Endothelial cell of umbilical vein (primary cell): Measurements from ENCODE around the gene CACNB1. TPM values are rescaled to one million over a fixed set of nuclear protein-coding genes. Genes with fewer than 3 reads are reported as not detected.

Experiments used
- BruUV-seq: library from RNA; stranded (reverse); fragments of 400-500 nt; replicated peaks from 2 replicates; lab custom pipeline; 2021; lab: Mats Ljungman, UMichigan
- CTCF ChIA-PET: fragments of 300-600, 350-600 bp; sonication (Branson Sonifier 250); formaldehyde crosslinking; loops from one replicate; lab custom pipeline; 2021; ENCODE audit warnings: antibody characterized with exemption, inconsistent platforms; lab: Charles Lee
- POLR2A ChIA-PET: fragments of 300-600, 350-600 bp; sonication (Branson Sonifier 250); formaldehyde crosslinking; loops from one replicate; lab custom pipeline; 2021; ENCODE audit warnings: antibody characterized with exemption, inconsistent platforms; lab: Charles Lee
- DNase-seq: peaks from one replicate; pipeline ENCODE4 v3.0.0-alpha.2; 2011; ENCODE audit warnings: low read depth, low spot score
- FAIRE-seq: peaks from 2 replicates; lab custom pipeline; 2011; peaks lifted over from hg19 to GRCh38; lab: Jason Lieb, UNC
- H2AFZ ChIP-seq: 2 replicates; pipeline ENCODE4 v1.6.0; 2012; ENCODE audit warnings: low read depth, low read length, control low read depth, inconsistent platforms
- H3K27ac ChIP-seq: 2 replicates; pipeline ENCODE4 v1.5.1; 2011; ENCODE audit warnings: low read depth, mild to moderate bottlenecking, control low read depth, low read length, moderate library complexity; ENCODE audit not compliant: insufficient read depth
- H3K27me3 ChIP-seq, 2 experiments: 2 replicates each; pipeline versions ENCODE4 v1.6.0 to v1.6.1; 2011; ENCODE audit warnings: low read length in 2 of 2, mixed read lengths in 1 of 2; ENCODE audit not compliant: control insufficient read depth in 2 of 2, insufficient read depth in 2 of 2
- H3K36me3 ChIP-seq, 2 experiments: 2 replicates in 1 of 2; 3 replicates in 1 of 2; pipeline ENCODE4 v1.5.1; 2011; ENCODE audit warnings: low read length in 2 of 2, mild to moderate bottlenecking in 1 of 2, moderate library complexity in 1 of 2; ENCODE audit not compliant: control insufficient read depth in 2 of 2, insufficient read depth in 2 of 2; ENCODE audit errors: extremely low read depth in 1 of 2
- H3K4me1 ChIP-seq: 3 replicates; pipeline ENCODE4 v1.5.1; 2011; ENCODE audit warnings: mild to moderate bottlenecking, low read length; ENCODE audit not compliant: control insufficient read depth, insufficient read depth; ENCODE audit errors: extremely low read depth
- H3K4me2 ChIP-seq: 2 replicates; pipeline ENCODE4 v1.6.1; 2011; ENCODE audit warnings: low read length, control low read depth, mixed read lengths; ENCODE audit not compliant: insufficient read depth
- H3K4me3 ChIP-seq, 3 experiments: fragments of 200-600 bp in 1 of 3; sonication (generic), shearing (Covaris generic) in 1 of 3; replicated peaks in 1 of 3; 2 replicates each; pipeline ENCODE4 v1.5.1; 2011 to 2016; ENCODE audit warnings: control low read depth in 3 of 3, low read length in 3 of 3, mild to moderate bottlenecking in 2 of 3, inconsistent platforms in 1 of 3, low read depth in 1 of 3, moderate library complexity in 1 of 3; ENCODE audit not compliant: insufficient read depth in 1 of 3
- H3K79me2 ChIP-seq: 2 replicates; pipeline ENCODE4 v1.6.0; 2012; ENCODE audit warnings: low read length, inconsistent platforms; ENCODE audit not compliant: control insufficient read depth, insufficient read depth
- H3K9ac ChIP-seq: replicated peaks from 2 replicates; pipeline ENCODE3; 2011; ENCODE audit warnings: low read length, control low read depth; ENCODE audit not compliant: insufficient read depth; ENCODE audit errors: extremely low read depth
- H3K9me1 ChIP-seq: replicated peaks from 3 replicates; pipeline ENCODE4 v1.6.0; 2011; ENCODE audit warnings: mild to moderate bottlenecking, low read length; ENCODE audit not compliant: control insufficient read depth, insufficient read depth; ENCODE audit errors: extremely low read depth
- H3K9me3 ChIP-seq: replicated peaks from 2 replicates; pipeline ENCODE4 v1.5.1; 2012; ENCODE audit warnings: low read length, inconsistent platforms; ENCODE audit not compliant: control insufficient read depth, insufficient read depth
- H4K20me1 ChIP-seq: replicated peaks from 2 replicates; pipeline ENCODE3; 2011; ENCODE audit warnings: mild to moderate bottlenecking, low read length; ENCODE audit not compliant: control insufficient read depth, insufficient read depth; ENCODE audit errors: extremely low read depth
- EZH2 ChIP-seq: IDR thresholded peaks from 2 replicates; pipeline ENCODE4 v1.6.1; 2012; ENCODE audit warnings: borderline replicate concordance, low read depth, mild to moderate bottlenecking, moderate library complexity, low read length, inconsistent platforms; ENCODE audit not compliant: severe bottlenecking
- FOS ChIP-seq: IDR thresholded peaks from 2 replicates; pipeline ENCODE4 v1.6.1; 2011; ENCODE audit warnings: mild to moderate bottlenecking, low read length, moderate library complexity, borderline replicate concordance; ENCODE audit not compliant: insufficient read depth
- GATA2 ChIP-seq: IDR thresholded peaks from 2 replicates; pipeline ENCODE4 v1.7.0; 2011; ENCODE audit warnings: low read depth, mild to moderate bottlenecking, moderate library complexity, mixed read lengths, low read length; ENCODE audit not compliant: insufficient read length, insufficient read depth
- JUN ChIP-seq: IDR thresholded peaks from 2 replicates; pipeline ENCODE4 v1.6.1; 2011; ENCODE audit warnings: borderline replicate concordance, low read depth; ENCODE audit not compliant: insufficient read length, insufficient read depth
- MYC ChIP-seq: IDR thresholded peaks from one replicate; pipeline ENCODE4 v1.6.1; 2011; ENCODE audit warnings: mild to moderate bottlenecking, low read depth, low read length
- POLR2A ChIP-seq: IDR thresholded peaks from 2 replicates; pipeline ENCODE4 v1.6.1; 2012; ENCODE audit warnings: low read depth, mild to moderate bottlenecking, control low read depth, low read length
- POLR2AphosphoS5 ChIP-seq: IDR thresholded peaks from 2 replicates; pipeline ENCODE4 v1.6.1; 2012; ENCODE audit warnings: low read depth, mild to moderate bottlenecking, control low read depth, low read length, moderate library complexity; ENCODE audit not compliant: insufficient read depth
- dilution Hi-C: fragments of 300-500 bp; cut with MboI; formaldehyde crosslinking; loops from one replicate; pipeline ENCODE4 v1.15.0; 2019; ENCODE audit warnings: low sequenced_read_pairs; ENCODE audit not compliant: extremely low pct_ligation_motif_present
- intact Hi-C: fragments of 100-400 bp; cut with micrococcal nuclease; formaldehyde crosslinking; loops from one replicate; pipeline ENCODE4 v1.10.0; 2022
- polyA plus RNA-seq, 4 experiments: library from polyadenylated mRNA; depleted of rRNA in 3 of 4; stranded (reverse) in 3 of 4; unstranded in 1 of 4; fragments of >200 nt; gene quantifications; 2 replicates each; pipeline versions ENCODE4 v1.2.1 to v1.2.3, GENCODE V29; 2011 to 2012; ENCODE audit warnings: missing spikeins in 1 of 4
- total RNA-seq: library from RNA; stranded (reverse); gene quantifications from 2 replicates; pipeline ENCODE4 v1.2.3, GENCODE V29; 2021
- TF ChIP-seq, protein P1 (sequence below): IDR thresholded peaks from 2 replicates; pipeline ENCODE4 v1.6.1; 2011; ENCODE audit not compliant: insufficient read depth, insufficient read length
- TF ChIP-seq, protein P2 (sequence below), 2 donors: IDR thresholded peaks; 1 replicate in 1 of 2; 2 replicates in 1 of 2; pipeline ENCODE4 v1.5.1; 2011; ENCODE audit warnings: low read length in 2 of 2, mild to moderate bottlenecking in 2 of 2, moderate library complexity in 2 of 2, control low read depth in 1 of 2, inconsistent platforms in 1 of 2, low read depth in 1 of 2; ENCODE audit not compliant: insufficient read depth in 1 of 2; ENCODE audit errors: extremely low read depth in 1 of 2

CACNB1 gene
- total and polyA plus RNA-seq, 2 donors (not counting 3 experiments of a cell fraction or from before 2014, with no cell fraction given): 4.7 to 12.3 TPM

- dilution Hi-C loops: no loop called here
- BruUV-seq: no TSS peak
- DNase-seq (no peak), FAIRE-seq (no peak)
- Histone ChIP-seq H4K20me1 (no peaks in the 10 kb centered on the region), H3K4me2 (no peak overlapping the region), H3K9me1 (no peaks in the 10 kb centered on the region), H2AFZ (no peak overlapping the region), H3K9ac (no peak overlapping the region), H3K4me1 (no peaks in the 10 kb centered on the region), H3K9me3 (no peaks in the 10 kb centered on the region), H3K36me3 (no peaks in the 10 kb centered on the region), H3K4me3 (no peak overlapping the region), H3K79me2 (no peaks in the 10 kb centered on the region), H3K27ac (no peak overlapping the region), H3K27me3 (peaks cover 5% of the 10 kb centered on the region in 2 experiments)
- ChIA-PET CTCF (interaction anchor here (0.7 to 1.4 kb wide), 2 partner anchors 21 to 157 kb away, joined by 3 read pairs; no protein-coding TSS in a partner anchor), POLR2A (no interaction called here)
- TF ChIP-seq MYC (no peak), POLR2AphosphoS5 (no peak), JUN (no peak), FOS (no peak), GATA2 (no peak), EZH2 (no peak), POLR2A (no peak)
- TF ChIP-seq, protein P1, sequence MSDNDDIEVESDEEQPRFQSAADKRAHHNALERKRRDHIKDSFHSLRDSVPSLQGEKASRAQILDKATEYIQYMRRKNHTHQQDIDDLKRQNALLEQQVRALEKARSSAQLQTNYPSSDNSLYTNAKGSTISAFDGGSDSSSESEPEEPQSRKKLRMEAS: no peak
- TF ChIP-seq, protein P2, sequence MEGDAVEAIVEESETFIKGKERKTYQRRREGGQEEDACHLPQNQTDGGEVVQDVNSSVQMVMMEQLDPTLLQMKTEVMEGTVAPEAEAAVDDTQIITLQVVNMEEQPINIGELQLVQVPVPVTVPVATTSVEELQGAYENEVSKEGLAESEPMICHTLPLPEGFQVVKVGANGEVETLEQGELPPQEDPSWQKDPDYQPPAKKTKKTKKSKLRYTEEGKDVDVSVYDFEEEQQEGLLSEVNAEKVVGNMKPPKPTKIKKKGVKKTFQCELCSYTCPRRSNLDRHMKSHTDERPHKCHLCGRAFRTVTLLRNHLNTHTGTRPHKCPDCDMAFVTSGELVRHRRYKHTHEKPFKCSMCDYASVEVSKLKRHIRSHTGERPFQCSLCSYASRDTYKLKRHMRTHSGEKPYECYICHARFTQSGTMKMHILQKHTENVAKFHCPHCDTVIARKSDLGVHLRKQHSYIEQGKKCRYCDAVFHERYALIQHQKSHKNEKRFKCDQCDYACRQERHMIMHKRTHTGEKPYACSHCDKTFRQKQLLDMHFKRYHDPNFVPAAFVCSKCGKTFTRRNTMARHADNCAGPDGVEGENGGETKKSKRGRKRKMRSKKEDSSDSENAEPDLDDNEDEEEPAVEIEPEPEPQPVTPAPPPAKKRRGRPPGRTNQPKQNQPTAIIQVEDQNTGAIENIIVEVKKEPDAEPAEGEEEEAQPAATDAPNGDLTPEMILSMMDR (IDR thresholded peaks at IDR 0.05; ENCODE audit: extremely low read depth in 1 of 2, insufficient read depth in 1 of 2, low read depth in 1 of 2, low read length in 2 of 2): no peak
- intact Hi-C loops: no loop called here
Observed at GRCh38 chr17:39139561-39139960, 57.9 kb downstream of the CACNB1 start.
